Upper lobe of right lung (tissue), 1 donor: Measurements from ENCODE around the gene PABPN1L. TPM values are rescaled to one million over a fixed set of nuclear protein-coding genes. Genes with fewer than 3 reads are reported as not detected.
A peak's percentile ranks its signal among the peaks of the same experiment; 100 is the strongest.

ENCODE experiments used
- ATAC-seq: fragments of 200-7000 bp; cut with Tn5 transposase; one replicate; pipeline ENCODE4 v1.9.1; 2020; ENCODE audit warnings: mild to moderate bottlenecking, moderate library complexity
- DNase-seq: peaks from one replicate; pipeline ENCODE4 v3.0.0-alpha.2; 2020
- H3K27ac ChIP-seq: fragments of 200-600 bp; one replicate; pipeline ENCODE4 v1.8.0; 2022
- H3K27me3 ChIP-seq: fragments of 200-600 bp; one replicate; pipeline ENCODE4 v1.8.0; 2022; ENCODE audit warnings: mild to moderate bottlenecking
- H3K36me3 ChIP-seq: fragments of 200-600 bp; one replicate; pipeline ENCODE4 v1.8.0; 2022
- H3K4me1 ChIP-seq: fragments of 200-600 bp; one replicate; pipeline ENCODE4 v1.8.0; 2022
- H3K4me3 ChIP-seq: fragments of 200-600 bp; one replicate; pipeline ENCODE4 v1.8.0; 2022; ENCODE audit warnings: mild to moderate bottlenecking
- H3K9me3 ChIP-seq: fragments of 200-600 bp; one replicate; pipeline ENCODE4 v1.8.0; 2022
- intact Hi-C: fragments of 100-400 bp; cut with DNase I; formaldehyde crosslinking; loops from one replicate; pipeline ENCODE4 v1.11.0; 2022
- long read RNA-seq: library from polyadenylated mRNA; unstranded; transcript quantifications from one replicate; pipeline ENCODE4 v2.0.0, GENCODE V29; 2021
- total RNA-seq: library from RNA; stranded (reverse); fragmentation: NEBNext Ultra II Directional; extraction: Animal tissue kit (Norgen Biotek cat#: 25700); gene quantifications from one replicate; pipeline ENCODE4 v1.2.1, GENCODE V29; 2021
- TF ChIP-seq, protein P1 (sequence below): fragments of 200-600 bp; IDR thresholded peaks from one replicate; pipeline ENCODE4 v1.8.0; 2022; ENCODE audit warnings: antibody characterized with exemption
- donor health status: DM: no; HTN: yes; CAD: no; lungs with severe emphysema.

The PABPN1L gene, protein sequence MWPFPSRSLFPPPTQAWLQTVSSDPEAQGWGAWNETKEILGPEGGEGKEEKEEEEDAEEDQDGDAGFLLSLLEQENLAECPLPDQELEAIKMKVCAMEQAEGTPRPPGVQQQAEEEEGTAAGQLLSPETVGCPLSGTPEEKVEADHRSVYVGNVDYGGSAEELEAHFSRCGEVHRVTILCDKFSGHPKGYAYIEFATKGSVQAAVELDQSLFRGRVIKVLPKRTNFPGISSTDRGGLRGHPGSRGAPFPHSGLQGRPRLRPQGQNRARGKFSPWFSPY
- total RNA-seq, result not detected
- long read RNA-seq, result 0 reads

DNA sequence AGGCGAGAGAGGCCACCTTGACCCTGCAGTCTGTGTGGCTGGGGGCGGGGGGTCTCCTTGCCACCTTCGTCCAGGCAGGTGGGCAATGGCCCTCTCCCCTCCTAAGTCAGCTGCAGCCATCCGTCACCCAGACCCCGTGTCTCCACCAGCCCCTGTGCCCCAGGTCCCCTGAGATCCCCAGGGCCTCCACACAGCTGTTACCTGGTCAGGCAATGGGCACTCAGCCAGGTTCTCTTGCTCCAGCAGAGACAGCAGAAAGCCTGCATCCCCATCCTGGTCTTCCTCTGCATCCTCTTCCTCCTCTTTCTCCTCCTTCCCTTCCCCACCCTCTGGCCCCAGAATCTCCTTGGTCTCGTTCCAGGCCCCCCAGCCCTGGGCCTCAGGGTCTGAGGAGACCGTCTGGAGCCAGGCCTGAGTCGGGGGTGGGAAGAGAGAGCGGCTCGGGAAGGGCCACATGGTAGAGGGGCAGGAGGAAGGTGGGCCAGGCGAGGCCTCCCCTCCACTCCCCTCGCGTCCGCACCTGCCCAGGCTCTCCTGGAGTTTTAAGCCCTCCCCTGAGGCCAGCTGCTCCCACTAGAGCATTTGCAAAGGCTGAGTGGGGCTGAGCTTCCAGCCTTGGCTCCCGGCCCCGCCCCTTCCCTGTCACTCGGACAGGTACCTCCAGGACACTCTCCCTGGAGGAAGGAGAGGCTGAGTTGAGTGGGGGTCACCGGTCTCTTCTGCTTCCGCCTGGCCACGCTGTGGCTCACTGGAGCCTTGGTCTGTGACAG lies at the start of gene PABPN1L:
Gene PABPN1L (minus strand): TSS at position 510 of the 770 bp plus-strand sequence. CDS start 54 bp downstream, at position 456.
- H3K4me1 ChIP-seq, result peaks cover 4% of the 10 kb centered on the region
- DNase-seq (no peak), ATAC-seq (no peak)
- H3K36me3 ChIP-seq, result peaks cover 20% of the 10 kb centered on the region
- no peak within 1 kb of the TSS for H3K4me3 ChIP-seq
- H3K27me3 ChIP-seq, result peaks cover 13% of the 10 kb centered on the region
- no peak within 1 kb of the TSS for H3K27ac ChIP-seq
- intact Hi-C loops, result no loop called here
- no peaks in the 10 kb centered on the region for H3K9me3 ChIP-seq
- TF ChIP-seq, protein P1, sequence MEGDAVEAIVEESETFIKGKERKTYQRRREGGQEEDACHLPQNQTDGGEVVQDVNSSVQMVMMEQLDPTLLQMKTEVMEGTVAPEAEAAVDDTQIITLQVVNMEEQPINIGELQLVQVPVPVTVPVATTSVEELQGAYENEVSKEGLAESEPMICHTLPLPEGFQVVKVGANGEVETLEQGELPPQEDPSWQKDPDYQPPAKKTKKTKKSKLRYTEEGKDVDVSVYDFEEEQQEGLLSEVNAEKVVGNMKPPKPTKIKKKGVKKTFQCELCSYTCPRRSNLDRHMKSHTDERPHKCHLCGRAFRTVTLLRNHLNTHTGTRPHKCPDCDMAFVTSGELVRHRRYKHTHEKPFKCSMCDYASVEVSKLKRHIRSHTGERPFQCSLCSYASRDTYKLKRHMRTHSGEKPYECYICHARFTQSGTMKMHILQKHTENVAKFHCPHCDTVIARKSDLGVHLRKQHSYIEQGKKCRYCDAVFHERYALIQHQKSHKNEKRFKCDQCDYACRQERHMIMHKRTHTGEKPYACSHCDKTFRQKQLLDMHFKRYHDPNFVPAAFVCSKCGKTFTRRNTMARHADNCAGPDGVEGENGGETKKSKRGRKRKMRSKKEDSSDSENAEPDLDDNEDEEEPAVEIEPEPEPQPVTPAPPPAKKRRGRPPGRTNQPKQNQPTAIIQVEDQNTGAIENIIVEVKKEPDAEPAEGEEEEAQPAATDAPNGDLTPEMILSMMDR, result no peak

DNA sequence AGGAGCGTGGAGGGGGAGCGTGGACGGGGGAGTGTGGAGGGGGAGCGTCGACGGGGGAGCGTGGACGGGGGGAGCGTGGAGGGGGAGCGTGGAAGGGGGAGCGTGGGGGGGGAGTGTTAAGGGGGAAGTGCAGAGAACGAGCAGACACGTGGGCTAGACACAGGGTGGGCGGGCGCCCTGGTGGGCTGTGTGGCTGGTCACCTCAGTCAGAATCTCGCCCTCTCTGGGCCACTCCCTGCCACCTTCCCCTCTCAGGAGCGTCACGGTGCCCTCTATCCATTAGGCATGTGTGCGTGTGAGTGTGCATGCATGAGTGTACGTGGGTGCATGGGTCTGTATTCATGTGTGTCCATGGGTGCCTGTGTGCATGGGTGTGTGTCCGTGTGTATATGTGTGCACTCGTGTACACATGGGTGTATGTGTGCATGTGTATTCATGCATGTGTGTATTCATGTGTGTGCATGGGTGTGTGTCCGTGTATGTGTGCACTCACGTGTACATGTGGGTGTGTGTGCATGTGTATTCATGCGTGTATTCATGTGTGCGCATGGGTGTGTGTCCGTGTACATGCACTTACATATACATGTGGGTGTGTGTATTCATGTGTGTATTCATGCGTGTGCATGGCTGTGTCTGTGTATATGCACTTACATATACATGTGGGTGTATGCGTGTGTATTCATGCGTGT lies 49.3 kb upstream of the PABPN1L start:
- Histone ChIP-seq H3K36me3 (no peaks in the 10 kb centered on the region), H3K9me3 (no peaks in the 10 kb centered on the region), H3K4me1 (peaks cover 19% of the 10 kb centered on the region), H3K27me3 (no peaks in the 10 kb centered on the region), H3K27ac (no peak overlapping the region), H3K4me3 (no peak overlapping the region)
- intact Hi-C loops, result no loop called here
- no peak for ATAC-seq
- no peak for DNase-seq
- TF ChIP-seq, protein P1, result no peak

- DNase-seq, result no peak
- Histone ChIP-seq H3K36me3 (no peaks in the 10 kb centered on the region), H3K9me3 (no peaks in the 10 kb centered on the region), H3K4me1 (peaks cover 18% of the 10 kb centered on the region), H3K27ac (peak overlapping the region; percentile 56), H3K4me3 (no peak overlapping the region), H3K27me3 (no peaks in the 10 kb centered on the region)
- intact Hi-C loops, result no loop called here
- TF ChIP-seq, protein P1, result no peak
- peak; percentile 24 for ATAC-seq
Measured at GRCh38 chr16:88914750-88915368, 48.4 kb upstream of the PABPN1L start.

DNA sequence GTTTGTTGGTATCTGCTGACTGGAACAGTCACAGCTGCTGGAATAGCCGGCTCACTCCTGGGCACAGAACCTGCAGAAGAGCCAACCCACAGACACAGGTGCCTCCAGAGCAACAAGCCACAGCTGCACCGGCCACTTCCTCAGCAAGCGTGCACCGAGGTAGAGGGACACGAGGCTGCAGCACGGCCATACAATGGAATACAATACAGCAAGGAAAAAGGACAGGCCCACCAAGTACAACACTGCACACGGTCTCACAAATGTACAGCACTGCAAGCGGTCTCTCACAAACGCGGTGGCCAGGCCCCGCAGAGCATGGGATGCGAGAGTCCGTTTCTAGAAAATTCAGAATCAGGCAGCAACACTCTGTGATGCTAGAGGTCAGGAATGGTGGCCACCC lies 47.4 kb upstream of the PABPN1L start:
- Histone ChIP-seq H3K4me1 (peaks cover 11% of the 10 kb centered on the region), H3K27ac (no peak overlapping the region), H3K36me3 (no peaks in the 10 kb centered on the region), H3K4me3 (no peak overlapping the region), H3K27me3 (no peaks in the 10 kb centered on the region), H3K9me3 (no peaks in the 10 kb centered on the region)
- TF ChIP-seq, protein P1, result no peak
- intact Hi-C loops, result no loop called here
- ATAC-seq (no peak), DNase-seq (no peak)

GRCh38 chr16:88913001-88913612 lies 46.6 kb upstream of the PABPN1L start:
- Histone ChIP-seq H3K9me3 (no peaks in the 10 kb centered on the region), H3K27ac (no peak overlapping the region), H3K36me3 (no peaks in the 10 kb centered on the region), H3K4me3 (no peak overlapping the region), H3K27me3 (no peaks in the 10 kb centered on the region), H3K4me1 (peaks cover 11% of the 10 kb centered on the region)
- DNase-seq (no peak), ATAC-seq (no peak)
- TF ChIP-seq, protein P1, result no peak
- intact Hi-C loops, result no loop called here
